ENCODE results near the gene NUAK2. TPM values are rescaled to one million over a fixed set of nuclear protein-coding genes. Genes with fewer than 3 reads are reported as not detected.

NUAK2 gene
- total and polyA plus RNA-seq, 2 of the 4 experiments (the other 2 are of a cell fraction) = 7.2 to 17.6 TPM

DNA sequence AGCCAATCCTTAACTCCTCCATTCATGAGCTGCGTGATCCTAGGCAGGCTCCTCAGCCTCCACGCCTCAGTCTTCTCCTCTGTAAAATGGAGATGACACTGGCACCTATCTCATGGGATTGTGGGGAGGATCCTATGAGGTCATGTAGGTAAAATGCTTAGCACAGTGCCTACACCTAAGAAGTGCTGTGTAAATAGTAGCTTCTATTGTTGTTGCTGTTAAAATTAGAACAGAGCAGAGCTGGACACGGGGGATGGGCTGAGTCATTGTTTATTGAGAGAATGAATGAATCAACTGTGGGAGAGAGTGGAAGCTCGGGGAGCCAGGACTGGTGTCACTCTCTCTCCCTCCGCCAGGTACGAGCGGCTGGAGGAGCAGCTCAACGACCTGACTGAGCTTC is 50.8 kb downstream of the NUAK2 start:
- Histone ChIP-seq H3K14ac (replicated peaks; ENCODE audit: low read depth, low read length) (peak overlapping the region; percentile 8; the same call in 1 of the 2 replicates), H4K8ac (ENCODE audit: low read depth in 2 of 2, low read length in 2 of 2) (no peak overlapping the region), H3K23ac (ENCODE audit: low read depth, low read length) (no peak overlapping the region), H3K9ac (ENCODE audit: low read depth, low read length) (no peak overlapping the region), H2BK15ac (ENCODE audit: low read depth, low read length) (no peak overlapping the region), H2AFZ (replicated peaks; ENCODE audit: low read length, poor library complexity) (peak overlapping the region; percentile 56), H4K20me1 (ENCODE audit: insufficient read depth, low read length) (no peaks in the 10 kb centered on the region), H3K18ac (ENCODE audit: low read depth, low read length) (no peak overlapping the region), H3K27me3 (ENCODE audit: control insufficient read depth, insufficient read depth, low read length) (no peaks in the 10 kb centered on the region), H2AK9ac (replicated peaks; ENCODE audit: low read depth, low read length, poor library complexity) (peak overlapping the region; percentile 77), H3K9me1 (ENCODE audit: insufficient read depth, low read length) (peaks cover 11% of the 10 kb centered on the region), H3K4me1 (ENCODE audit: control insufficient read depth, insufficient read depth, low read length) (peaks cover 15% of the 10 kb centered on the region), H3K36me3 (ENCODE audit: control insufficient read depth, insufficient read depth, low read length) (peaks cover 2% of the 10 kb centered on the region; the same call in 1 of the 2 replicates), H3K9me3 (ENCODE audit: control insufficient read depth, insufficient read depth, low read length) (no peaks in the 10 kb centered on the region), H3K4me2 (ENCODE audit: low read depth, low read length) (peak overlapping the region; percentile 62; the same call in 1 of the 2 replicates), H3K4ac (ENCODE audit: low read depth, low read length) (peak overlapping the region; percentile 44), H3K27ac (ENCODE audit: insufficient read depth, low read length) (no peak overlapping the region), H2BK120ac (ENCODE audit: low read depth, low read length) (peak overlapping the region; percentile 10; the same call in 1 of the 2 replicates), H4K91ac (ENCODE audit: insufficient read depth, low read depth, low read length) (no peak overlapping the region), H2AK5ac (ENCODE audit: low read depth, low read length) (peak overlapping the region; percentile 92), H3K4me3 (ENCODE audit: insufficient read depth, low read depth, low read length) (no peak overlapping the region), H4K5ac (ENCODE audit: low read depth, low read length) (no peak overlapping the region), H3K56ac (ENCODE audit: extremely low read depth, insufficient read depth, low read length) (no peak overlapping the region), H2BK20ac (ENCODE audit: low read depth, low read length) (peak overlapping the region; percentile 16; the same call in 1 of the 2 replicates), H3K79me1 (ENCODE audit: low read depth in 1 of 2, low read length in 2 of 2) (peaks cover 3% of the 10 kb centered on the region in 2 experiments; a peak in 2 of 4 replicates), H2BK5ac (ENCODE audit: low read depth, low read length, poor library complexity, severe bottlenecking) (no peak overlapping the region)
- WGBS, 2 experiments (ENCODE audit: extremely low coverage in 2 of 2, insufficient read length in 1 of 2) = 0% methylated on average over 1 of the region's 8 CpGs; no CpG with 5 or more reads in 1 of the 2 experiments
- POLR2A ChIA-PET (ENCODE audit: unreplicated experiment) = no interaction called here
- in situ Hi-C loops (cut with MboI; ENCODE audit: low sequenced_read_pairs) = loop anchor here (10.0 to 25.0 kb wide), 2 partner anchors 214 to 458 kb away; no protein-coding TSS in a partner anchor
- TF ChIP-seq, protein P1, sequence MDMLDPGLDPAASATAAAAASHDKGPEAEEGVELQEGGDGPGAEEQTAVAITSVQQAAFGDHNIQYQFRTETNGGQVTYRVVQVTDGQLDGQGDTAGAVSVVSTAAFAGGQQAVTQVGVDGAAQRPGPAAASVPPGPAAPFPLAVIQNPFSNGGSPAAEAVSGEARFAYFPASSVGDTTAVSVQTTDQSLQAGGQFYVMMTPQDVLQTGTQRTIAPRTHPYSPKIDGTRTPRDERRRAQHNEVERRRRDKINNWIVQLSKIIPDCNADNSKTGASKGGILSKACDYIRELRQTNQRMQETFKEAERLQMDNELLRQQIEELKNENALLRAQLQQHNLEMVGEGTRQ (IDR thresholded peaks at IDR 0.05; ENCODE audit: low read depth, low read length) = peak; percentile 82
- no peak for TF ChIP-seq MAZ (IDR thresholded peaks at IDR 0.05; ENCODE audit: borderline replicate concordance, low read depth, low read length)
- TF ChIP-seq MXI1 (IDR thresholded peaks at IDR 0.05; ENCODE audit: borderline replicate concordance, low read depth, low read length) = peak; percentile 31; the same call in 1 of the 2 replicates
- peak; percentile 37; the same call in 1 of the 2 replicates for TF ChIP-seq BHLHE40 (IDR thresholded peaks at IDR 0.05; ENCODE audit: low read depth, low read length)
- no peak for TF ChIP-seq POLR2A (IDR thresholded peaks at IDR 0.05; ENCODE audit: low read depth, low read length)
- peak; percentile 64 for TF ChIP-seq FOS (IDR thresholded peaks at IDR 0.05; ENCODE audit: low read depth, low read length)
- TF ChIP-seq RAD21 (IDR thresholded peaks at IDR 0.05; ENCODE audit: low read length) = no peak
- 0 out of 2 replicates have a peak, but pooled peaks have one; percentile 21 for TF ChIP-seq NFE2L2 (IDR thresholded peaks at IDR 0.05; ENCODE audit: low read depth, low read length)
- dilution Hi-C loops (cut with HindIII; ENCODE audit: low sequenced_read_pairs, unreplicated experiment) = no loop called here
- no TSS peak for BruUV-seq (replicated peaks)
- ATAC-seq (ENCODE audit: low read depth) (peak; percentile 46), DNase-seq (peak; percentile 72)
- CTCF ChIA-PET = interaction anchor here (0.7 to 3.5 kb wide), 11 partner anchors 8 to 254 kb away, joined by 3 to 35 read pairs (median 4); no protein-coding TSS in a partner anchor
- intact Hi-C loops (cut with micrococcal nuclease) = loop anchor here (5.0 kb wide), 1 partner anchor 162 kb away; no protein-coding TSS in a partner anchor
